ENCODE results near the gene PEX5L. TPM values are rescaled to one million over a fixed set of nuclear protein-coding genes. Genes with fewer than 3 reads are reported as not detected.

PEX5L gene
- total RNA-seq, 2 donors from 2014 or later, result 4.2 to 13.2 TPM

DNA sequence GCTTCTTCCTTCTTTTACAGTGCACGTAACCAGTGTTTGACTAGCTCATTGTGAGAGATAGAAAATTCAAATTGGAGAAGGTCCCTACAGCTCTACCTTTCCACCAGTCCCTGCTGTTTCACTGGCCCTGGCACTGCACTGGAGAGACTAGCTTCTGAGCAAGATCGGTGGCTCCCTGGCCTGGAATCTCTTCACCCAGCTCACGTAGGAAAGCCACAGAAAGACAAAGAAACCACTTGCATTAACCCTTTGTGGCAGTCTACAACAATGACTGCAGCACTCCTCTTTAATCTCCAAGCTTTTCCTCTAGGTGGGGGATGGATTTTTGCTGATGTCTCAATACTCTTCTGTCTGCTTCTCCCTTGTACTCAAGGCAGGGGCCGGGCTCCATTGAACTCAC, 155.9 kb downstream of the PEX5L start:
- H3K9me3 ChIP-seq, result no peaks in the 10 kb centered on the region
- no peaks in the 10 kb centered on the region for H3K36me3 ChIP-seq (replicated peaks in 1 of 2; ENCODE audit: insufficient read depth in 1 of 2, low read depth in 2 of 2)
- ATAC-seq (no peak), DNase-seq (no peak)
- H3K27me3 ChIP-seq, result no peaks in the 10 kb centered on the region
- H3K4me3 ChIP-seq, result no peak overlapping the region
- no peak overlapping the region for H3K27ac ChIP-seq
- TF ChIP-seq, protein P1, sequence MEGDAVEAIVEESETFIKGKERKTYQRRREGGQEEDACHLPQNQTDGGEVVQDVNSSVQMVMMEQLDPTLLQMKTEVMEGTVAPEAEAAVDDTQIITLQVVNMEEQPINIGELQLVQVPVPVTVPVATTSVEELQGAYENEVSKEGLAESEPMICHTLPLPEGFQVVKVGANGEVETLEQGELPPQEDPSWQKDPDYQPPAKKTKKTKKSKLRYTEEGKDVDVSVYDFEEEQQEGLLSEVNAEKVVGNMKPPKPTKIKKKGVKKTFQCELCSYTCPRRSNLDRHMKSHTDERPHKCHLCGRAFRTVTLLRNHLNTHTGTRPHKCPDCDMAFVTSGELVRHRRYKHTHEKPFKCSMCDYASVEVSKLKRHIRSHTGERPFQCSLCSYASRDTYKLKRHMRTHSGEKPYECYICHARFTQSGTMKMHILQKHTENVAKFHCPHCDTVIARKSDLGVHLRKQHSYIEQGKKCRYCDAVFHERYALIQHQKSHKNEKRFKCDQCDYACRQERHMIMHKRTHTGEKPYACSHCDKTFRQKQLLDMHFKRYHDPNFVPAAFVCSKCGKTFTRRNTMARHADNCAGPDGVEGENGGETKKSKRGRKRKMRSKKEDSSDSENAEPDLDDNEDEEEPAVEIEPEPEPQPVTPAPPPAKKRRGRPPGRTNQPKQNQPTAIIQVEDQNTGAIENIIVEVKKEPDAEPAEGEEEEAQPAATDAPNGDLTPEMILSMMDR (IDR thresholded peaks at IDR 0.05), result no peak
- TF ChIP-seq POLR2A (IDR thresholded peaks at IDR 0.05), result no peak
- 67 to 73% methylated on average over 4 of the region's 4 CpGs for WGBS, 2 donors
- intact Hi-C loops (cut with DNase I), result no loop called here
- H3K4me1 ChIP-seq, result no peaks in the 10 kb centered on the region

DNA sequence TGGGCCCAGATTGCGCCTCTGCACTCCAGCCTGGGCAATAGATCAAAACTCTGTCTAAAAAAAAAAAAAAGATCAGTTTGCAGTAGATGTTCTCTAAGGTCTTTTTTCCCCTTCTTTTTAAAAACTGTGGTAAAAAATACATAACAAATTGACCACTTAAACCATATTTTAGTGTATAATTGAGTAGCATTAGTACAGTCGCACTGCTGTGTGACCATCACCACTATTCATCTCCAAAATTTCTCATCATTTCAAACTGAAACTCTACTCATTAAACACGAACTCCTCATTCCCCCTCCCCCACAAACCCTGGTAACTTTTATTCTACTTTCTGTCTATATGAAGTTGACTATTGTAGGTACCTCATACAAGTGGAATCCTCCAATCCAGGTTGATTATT, 160.3 kb downstream of the PEX5L start:
- DNase-seq (no peak), ATAC-seq (no peak)
- no peak overlapping the region for H3K4me3 ChIP-seq
- no peak for TF ChIP-seq POLR2A (IDR thresholded peaks at IDR 0.05)
- no peaks in the 10 kb centered on the region for H3K36me3 ChIP-seq (replicated peaks in 1 of 2; ENCODE audit: insufficient read depth in 1 of 2, low read depth in 2 of 2)
- intact Hi-C loops (cut with DNase I), result no loop called here
- H3K4me1 ChIP-seq, result no peaks in the 10 kb centered on the region
- 89% methylated on average over 3 of the region's 3 CpGs for WGBS, 2 donors
- no peaks in the 10 kb centered on the region for H3K27me3 ChIP-seq
- no peak overlapping the region for H3K27ac ChIP-seq
- H3K9me3 ChIP-seq, result no peaks in the 10 kb centered on the region

DNA sequence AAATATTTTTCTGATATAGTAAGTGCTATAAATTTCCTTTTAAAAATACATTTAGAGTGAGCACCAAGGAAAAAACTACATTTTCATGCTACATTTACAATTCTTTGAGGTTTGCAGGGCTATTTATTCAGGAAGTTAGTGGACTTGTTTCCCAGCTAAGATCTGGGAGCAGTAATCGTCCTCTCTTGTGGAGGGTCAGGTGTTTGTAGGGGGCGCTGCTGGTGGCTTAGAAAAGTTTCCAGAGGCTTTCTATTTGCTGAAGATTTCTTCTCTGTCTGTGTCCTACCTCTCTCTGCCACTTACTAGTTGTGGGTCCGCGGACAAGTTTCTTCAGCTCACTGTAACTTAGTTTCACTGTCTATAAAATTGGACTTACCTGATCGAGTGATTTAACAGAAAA, 163.9 kb downstream of the PEX5L start:
- no peak overlapping the region for H3K27ac ChIP-seq
- no peak overlapping the region for H3K4me3 ChIP-seq
- TF ChIP-seq POLR2A (IDR thresholded peaks at IDR 0.05), result no peak
- TF ChIP-seq, protein P1 (IDR thresholded peaks at IDR 0.05), result no peak
- no peaks in the 10 kb centered on the region for H3K4me1 ChIP-seq
- intact Hi-C loops (cut with DNase I), result no loop called here
- DNase-seq (no peak), ATAC-seq (no peak)
- 70 to 75% methylated on average over 5 of the region's 5 CpGs for WGBS, 2 donors
- no peaks in the 10 kb centered on the region for H3K36me3 ChIP-seq (replicated peaks in 1 of 2; ENCODE audit: insufficient read depth in 1 of 2, low read depth in 2 of 2)
- H3K27me3 ChIP-seq, result no peaks in the 10 kb centered on the region
- no peaks in the 10 kb centered on the region for H3K9me3 ChIP-seq

DNA sequence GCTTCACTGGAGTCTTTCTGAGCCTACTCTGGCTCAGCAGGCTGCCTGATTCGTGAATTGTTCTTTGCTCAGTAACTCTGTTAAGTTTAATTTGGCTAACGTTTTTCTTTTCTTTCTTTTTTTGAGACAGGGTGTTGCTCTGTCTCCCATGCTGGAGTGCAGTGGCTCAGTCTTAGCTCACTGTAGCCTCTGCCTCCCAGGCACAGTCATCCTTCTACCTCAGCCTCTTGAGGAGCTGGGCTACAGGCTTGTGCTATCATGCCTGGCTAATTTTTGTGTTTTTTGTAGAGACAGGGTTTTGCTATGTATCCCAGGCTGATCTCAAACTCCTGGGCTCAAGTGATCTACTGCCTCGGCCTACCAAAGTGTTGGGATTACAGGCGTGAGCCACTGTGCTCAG, 165.0 kb downstream of the PEX5L start:
- intact Hi-C loops (cut with DNase I), result no loop called here
- no peak for ATAC-seq
- Histone ChIP-seq H3K27ac (no peak overlapping the region), H3K4me1 (no peaks in the 10 kb centered on the region), H3K9me3 (no peaks in the 10 kb centered on the region), H3K36me3 (replicated peaks in 1 of 2; ENCODE audit: insufficient read depth in 1 of 2, low read depth in 2 of 2) (no peaks in the 10 kb centered on the region), H3K4me3 (no peak overlapping the region), H3K27me3 (no peaks in the 10 kb centered on the region)
- TF ChIP-seq, protein P1 (IDR thresholded peaks at IDR 0.05), result no peak
- TF ChIP-seq POLR2A (IDR thresholded peaks at IDR 0.05), result no peak
- 78 to 84% methylated on average over 4 of the region's 4 CpGs for WGBS, 2 donors
- no peak for DNase-seq

DNA sequence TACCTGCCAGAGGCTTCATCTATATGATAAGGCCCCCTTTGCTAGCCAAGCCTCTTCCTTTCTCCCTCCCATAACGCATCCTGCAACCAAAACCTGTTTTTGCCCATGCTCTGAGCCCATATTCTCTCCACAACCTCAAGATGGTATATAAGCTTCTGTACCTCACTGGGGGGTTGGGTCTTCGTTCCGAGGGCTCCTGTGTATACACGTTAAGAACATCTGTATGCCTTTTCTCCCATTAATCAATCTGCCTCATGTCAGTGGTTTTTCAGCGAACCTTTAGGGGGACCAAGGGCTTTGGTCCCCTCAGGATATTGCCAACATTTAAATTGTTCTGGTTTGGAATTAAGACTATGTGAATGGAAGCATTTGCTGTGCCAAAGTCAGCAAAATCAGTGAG, 168.0 kb downstream of the PEX5L start:
- Histone ChIP-seq H3K27me3 (no peaks in the 10 kb centered on the region), H3K4me1 (no peaks in the 10 kb centered on the region), H3K9me3 (no peaks in the 10 kb centered on the region), H3K27ac (no peak overlapping the region), H3K4me3 (no peak overlapping the region), H3K36me3 (replicated peaks in 1 of 2; ENCODE audit: insufficient read depth in 1 of 2, low read depth in 2 of 2) (no peaks in the 10 kb centered on the region)
- TF ChIP-seq, protein P1 (IDR thresholded peaks at IDR 0.05), result no peak
- TF ChIP-seq POLR2A (IDR thresholded peaks at IDR 0.05), result no peak
- 57 to 75% methylated on average over 5 of the region's 5 CpGs for WGBS, 2 donors
- ATAC-seq, result no peak
- DNase-seq, result no peak
- intact Hi-C loops (cut with DNase I), result no loop called here
